NCI-H2227 (cell line): Measurements from ENCODE around the gene RETNLB.

ENCODE experiments used
- DNase-seq: peaks from one replicate; lab custom pipeline; 2025; ENCODE audit not compliant: unreplicated experiment; lab: John Stamatoyannopoulos, UW

RETNLB gene

GRCh38 chr3:108757404-108757982 lies at the start of gene RETNLB:
Gene RETNLB (minus strand): TSS chr3:108757410. CDS start chr3:108757185, 225 bp downstream.
- DNase-seq, result no peak

- DNase-seq, result no peak
These were observed 49.1 kb upstream of the RETNLB start for GRCh38 chr3:108806316-108806715.

DNA sequence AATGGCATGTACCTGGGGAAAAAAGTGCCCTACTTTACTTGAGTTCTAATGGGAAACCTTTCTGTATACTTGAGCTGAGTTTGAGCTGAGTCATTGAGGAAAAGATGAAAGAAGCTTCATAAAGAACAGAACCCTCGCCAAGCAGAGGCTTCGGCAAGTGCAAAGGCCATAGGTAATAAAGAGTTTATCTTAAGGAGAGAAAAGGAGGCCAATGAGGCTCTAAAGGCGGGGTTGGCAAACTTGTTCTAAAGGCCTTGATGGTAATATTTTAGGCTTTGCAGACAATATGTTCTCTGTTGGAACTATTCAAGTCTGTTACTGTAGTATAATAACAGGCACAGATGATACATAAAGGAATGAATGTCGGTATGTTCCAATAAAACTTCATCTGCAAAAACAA lies 47.8 kb upstream of the RETNLB start:
- no peak for DNase-seq

- no peak for DNase-seq
These were observed 47.2 kb upstream of the RETNLB start for GRCh38 chr3:108804437-108804836.

DNA sequence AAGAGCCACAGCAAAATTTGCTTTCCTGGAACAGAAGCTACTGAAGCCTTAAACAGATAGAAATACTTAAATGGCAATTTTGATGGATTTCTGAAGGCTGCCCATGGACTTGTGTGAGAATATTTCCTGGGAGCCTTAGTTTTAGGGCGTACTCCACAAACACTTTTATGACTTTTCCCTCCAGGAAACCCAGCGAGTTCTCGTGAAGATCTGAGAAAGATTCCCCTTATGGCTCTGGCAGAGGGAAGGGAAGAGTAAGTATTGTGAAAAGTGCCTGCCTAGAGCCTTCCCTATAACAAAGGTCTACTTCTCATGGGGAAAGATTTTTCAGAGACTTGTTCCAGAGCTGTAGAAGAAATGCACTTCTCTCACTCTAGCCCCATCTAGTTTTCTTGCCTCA lies 34.3 kb upstream of the RETNLB start:
- DNase-seq, result no peak

GRCh38 chr3:108780235-108780634 lies 23.0 kb upstream of the RETNLB start:
- no peak for DNase-seq

DNA sequence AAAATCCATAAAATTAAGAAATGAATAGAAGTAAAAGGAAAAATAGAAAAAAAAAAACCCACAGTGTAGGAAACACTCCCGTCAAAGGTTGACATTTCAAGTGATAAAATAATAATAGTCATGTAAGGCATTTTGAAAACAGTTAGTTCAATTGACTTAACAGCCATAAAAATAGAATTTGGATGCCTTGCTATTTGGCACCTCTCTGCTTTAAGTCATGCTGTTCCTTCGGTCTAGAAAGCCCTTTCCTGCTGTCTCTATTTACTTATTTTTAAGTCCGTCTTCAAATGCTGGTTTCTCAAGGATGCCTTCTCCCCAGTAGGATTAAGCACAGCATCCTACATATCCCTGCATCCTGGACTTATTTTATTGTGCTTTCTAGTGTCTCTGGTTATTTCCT lies 22.3 kb upstream of the RETNLB start:
- no peak for DNase-seq

DNA sequence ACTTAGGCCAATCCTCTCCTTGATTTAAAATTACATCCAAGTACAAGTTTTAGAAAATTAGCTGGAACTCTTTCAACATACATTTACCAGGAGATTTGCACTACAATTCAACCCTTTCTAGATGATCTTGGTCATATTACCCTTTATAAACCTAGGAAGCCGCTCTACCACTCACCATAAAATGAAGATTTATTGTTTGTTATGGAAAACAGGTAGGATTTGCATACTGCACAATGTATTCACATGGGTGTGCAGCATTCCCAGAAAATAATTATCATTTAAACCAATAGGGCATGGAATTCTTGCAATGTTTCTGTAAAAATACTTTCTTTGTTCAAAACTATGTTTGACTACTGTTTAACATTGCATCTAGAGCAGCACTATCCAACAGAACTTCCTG lies 18.4 kb upstream of the RETNLB start:
- DNase-seq, result no peak

DNA sequence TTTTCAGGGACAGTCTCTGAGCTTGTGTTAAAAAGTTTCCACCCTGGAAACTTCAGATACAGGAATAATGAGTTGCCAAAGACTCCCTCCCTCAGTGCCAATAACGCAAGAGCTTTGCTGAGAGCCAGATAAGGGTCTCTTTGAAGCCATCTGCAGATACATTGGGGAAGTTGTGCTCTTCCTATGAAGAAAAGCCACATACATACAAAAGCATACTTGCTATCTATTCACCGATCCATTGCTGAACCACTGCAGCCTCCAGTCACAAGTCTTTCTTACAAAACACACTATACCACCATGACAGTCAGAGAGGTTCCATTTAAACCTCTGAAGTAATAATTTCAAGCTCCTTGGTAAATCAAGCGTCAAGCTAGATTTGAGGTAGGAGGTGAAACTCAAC lies 10.0 kb upstream of the RETNLB start:
- DNase-seq, result no peak

GRCh38 chr3:108755686-108756085 lies 1.5 kb downstream of the RETNLB start:
- DNase-seq, result no peak

GRCh38 chr3:108744762-108745161 lies 12.4 kb downstream of the RETNLB start:
- DNase-seq, result no peak

- DNase-seq, result no peak
These were observed 14.3 kb downstream of the RETNLB start for GRCh38 chr3:108742929-108743328.

GRCh38 chr3:108736821-108737220 lies 20.4 kb downstream of the RETNLB start:
- DNase-seq, result no peak

DNA sequence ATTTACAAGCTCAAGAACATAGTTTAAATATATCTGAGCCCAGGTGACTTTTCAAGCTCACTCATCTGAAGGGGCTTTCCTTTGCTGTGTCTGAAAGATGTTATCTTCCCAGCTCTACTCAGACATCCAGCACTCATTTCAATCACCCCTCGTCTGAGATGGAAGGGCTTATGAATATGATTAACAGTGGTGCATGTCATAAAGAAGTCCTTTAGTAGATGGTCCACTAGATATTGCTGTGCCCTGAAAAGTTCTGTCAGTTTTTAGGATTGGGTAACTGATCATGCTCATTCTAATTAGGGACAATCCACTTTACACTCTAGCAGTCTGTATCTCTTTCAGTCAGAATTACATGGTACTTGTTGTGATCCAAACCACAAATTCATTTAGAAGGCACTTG lies 28.3 kb downstream of the RETNLB start:
- DNase-seq, result no peak

- DNase-seq, result no peak
These were observed 29.1 kb downstream of the RETNLB start for GRCh38 chr3:108728105-108728504.

GRCh38 chr3:108724101-108724500 lies 33.1 kb downstream of the RETNLB start:
- DNase-seq, result no peak

GRCh38 chr3:108722724-108723123 lies 34.5 kb downstream of the RETNLB start:
- no peak for DNase-seq

DNA sequence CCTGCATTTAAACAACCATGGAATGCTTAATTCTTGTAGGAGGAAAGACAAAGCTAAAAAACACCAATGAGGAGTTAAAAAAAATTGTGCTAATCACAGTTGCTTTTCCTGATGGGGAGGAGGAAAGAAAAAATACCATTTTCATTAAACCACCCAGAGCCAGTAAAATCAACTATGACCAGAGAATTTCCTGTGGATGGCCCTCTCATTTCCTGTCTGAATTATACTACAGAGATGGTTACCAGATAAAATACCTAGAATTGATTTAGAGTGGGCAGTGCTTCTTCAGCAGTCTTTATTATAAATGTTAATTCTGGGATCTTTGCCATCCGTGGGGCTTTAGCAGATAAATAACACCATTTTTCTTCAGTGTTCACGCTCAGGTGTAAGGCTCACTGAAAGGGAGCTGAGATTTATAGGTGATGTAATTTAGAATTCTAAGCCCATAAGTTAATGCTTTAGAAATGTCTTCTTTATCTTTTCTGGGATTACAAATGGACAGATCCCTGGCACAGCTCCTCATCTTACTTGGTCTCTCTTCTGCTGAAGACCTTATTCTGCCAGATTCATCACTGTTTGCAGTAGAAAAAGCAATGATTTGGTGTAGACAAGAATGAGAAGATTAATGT lies 37.9 kb downstream of the RETNLB start:
- no peak for DNase-seq

DNA sequence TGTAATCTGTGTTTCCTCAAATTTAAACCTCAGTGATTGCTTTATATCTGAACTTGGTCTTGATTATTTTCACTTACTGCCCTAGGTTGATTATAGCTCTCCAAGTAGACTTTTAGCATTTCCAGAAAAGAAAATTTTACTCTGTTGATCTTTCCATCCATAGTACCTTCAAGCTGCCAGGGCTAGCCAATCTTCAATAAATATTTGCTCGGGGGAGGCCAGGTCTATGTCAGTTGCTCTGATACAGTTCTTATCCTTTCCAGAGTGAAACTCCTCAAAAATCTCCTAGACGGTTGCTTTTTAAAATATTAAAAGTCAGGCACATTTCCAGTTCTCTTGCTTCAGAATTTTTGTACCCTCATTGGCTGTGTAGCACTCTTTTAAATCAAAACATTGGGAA lies 38.8 kb downstream of the RETNLB start:
- DNase-seq, result no peak

DNA sequence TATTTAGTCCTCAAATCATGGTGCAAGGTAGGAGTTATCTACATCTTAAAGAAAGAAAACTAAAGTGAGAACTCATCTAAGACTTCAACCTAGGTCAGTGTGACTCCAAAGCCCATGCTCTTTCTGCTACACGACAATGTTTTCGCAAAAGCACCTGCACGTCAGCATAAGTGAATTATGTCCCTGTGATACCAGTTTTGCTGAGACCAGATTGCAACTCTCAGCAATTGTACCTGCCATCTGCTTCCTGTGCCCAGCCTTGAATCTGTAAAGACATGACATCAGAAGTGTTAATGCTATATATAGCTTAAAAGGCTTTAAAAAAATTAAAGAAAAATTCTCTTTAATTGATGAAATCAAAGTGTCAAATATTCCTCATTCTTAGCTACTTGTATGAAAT lies 43.4 kb downstream of the RETNLB start:
- DNase-seq, result no peak

DNA sequence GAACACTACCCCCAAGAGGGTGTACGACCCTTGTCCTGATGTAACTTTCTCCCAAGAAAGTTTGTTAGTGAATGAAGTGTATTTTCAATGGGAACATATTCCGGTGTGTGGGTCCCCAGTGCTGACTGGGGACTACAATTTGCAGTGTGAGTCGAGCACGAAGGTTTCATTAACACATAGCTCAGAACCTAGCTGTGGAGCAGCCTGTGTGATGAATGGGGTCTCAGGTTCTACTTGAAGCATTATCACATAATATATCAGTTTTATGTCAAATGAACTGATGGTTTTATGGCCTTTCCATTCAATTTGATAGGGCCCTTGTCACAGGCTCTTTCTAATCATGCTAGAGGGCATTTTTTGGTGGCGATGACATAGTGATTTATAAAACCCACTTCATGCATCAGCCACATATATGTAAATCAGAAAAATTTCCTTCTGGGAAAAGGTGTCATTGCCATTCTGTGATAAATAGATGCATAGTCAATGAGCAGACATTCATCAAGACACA lies 44.1 kb downstream of the RETNLB start:
- no peak for DNase-seq
